Measurements from ENCODE around the gene LGMN.

Gene LGMN

GRCh38 chr14:92679246-92679645, 69.2 kb downstream of the LGMN start:
- Histone ChIP-seq H4K20me1 (ENCODE audit: control insufficient read depth, insufficient read depth, low read depth, low read length) (no peaks in the 10 kb centered on the region), H3K27me3 (ENCODE audit: control insufficient read depth, low read length) (no peaks in the 10 kb centered on the region), H3K4me3 (ENCODE audit: low read length) (no peak overlapping the region), H3K4me2 (ENCODE audit: low read length) (no peak overlapping the region), H3K9me2 (replicated peaks; ENCODE audit: control insufficient read depth, low read length) (no peaks in the 10 kb centered on the region), H3K9me3 (ENCODE audit: control insufficient read depth, insufficient read depth, low read length) (no peaks in the 10 kb centered on the region), H3K4me1 (ENCODE audit: control insufficient read depth, low read length) (peaks cover 35% of the 10 kb centered on the region), H3K27ac (ENCODE audit: low read depth, low read length) (no peak overlapping the region), H3F3A (ENCODE audit: control insufficient read depth, insufficient read depth) (no peaks in the 10 kb centered on the region), H3K36me3 (ENCODE audit: control insufficient read depth, low read length) (no peaks in the 10 kb centered on the region), H3K79me2 (ENCODE audit: control insufficient read depth, low read length) (no peaks in the 10 kb centered on the region)
- TF ChIP-seq CTCF (IDR thresholded peaks at IDR 0.05; ENCODE audit: low read depth, low read length, poor library complexity, severe bottlenecking), result no peak
- no peak for TF ChIP-seq EZH2phosphoT487 (IDR thresholded peaks at IDR 0.05; ENCODE audit: borderline replicate concordance, low read length)

- H3F3A ChIP-seq (ENCODE audit: control insufficient read depth, insufficient read depth), result no peaks in the 10 kb centered on the region
- TF ChIP-seq CTCF (IDR thresholded peaks at IDR 0.05; ENCODE audit: low read depth, low read length, poor library complexity, severe bottlenecking) (no peak), EZH2phosphoT487 (IDR thresholded peaks at IDR 0.05; ENCODE audit: borderline replicate concordance, low read length) (no peak)
- no peak overlapping the region for H3K27ac ChIP-seq (ENCODE audit: low read depth, low read length)
- H4K20me1 ChIP-seq (ENCODE audit: control insufficient read depth, insufficient read depth, low read depth, low read length), result no peaks in the 10 kb centered on the region
- no peaks in the 10 kb centered on the region for H3K9me2 ChIP-seq (replicated peaks; ENCODE audit: control insufficient read depth, low read length)
- H3K27me3 ChIP-seq (ENCODE audit: control insufficient read depth, low read length), result no peaks in the 10 kb centered on the region
- H3K36me3 ChIP-seq (ENCODE audit: control insufficient read depth, low read length), result no peaks in the 10 kb centered on the region
- H3K9me3 ChIP-seq (ENCODE audit: control insufficient read depth, insufficient read depth, low read length), result no peaks in the 10 kb centered on the region
- no peak overlapping the region for H3K4me3 ChIP-seq (ENCODE audit: low read length)
- H3K4me2 ChIP-seq (ENCODE audit: low read length), result no peak overlapping the region
- H3K79me2 ChIP-seq (ENCODE audit: control insufficient read depth, low read length), result no peaks in the 10 kb centered on the region
- peaks cover 35% of the 10 kb centered on the region for H3K4me1 ChIP-seq (ENCODE audit: control insufficient read depth, low read length)
Observed at GRCh38 chr14:92678766-92679165, 69.7 kb downstream of the LGMN start.

- H3K4me1 ChIP-seq (ENCODE audit: control insufficient read depth, low read length), result peaks cover 35% of the 10 kb centered on the region
Observed at GRCh38 chr14:92677955-92678354, 70.5 kb downstream of the LGMN start.

More at GRCh38 chr14:92677955-92678354, 70.5 kb downstream of the LGMN start:
- TF ChIP-seq CTCF (IDR thresholded peaks at IDR 0.05; ENCODE audit: low read depth, low read length, poor library complexity, severe bottlenecking) (no peak), EZH2phosphoT487 (IDR thresholded peaks at IDR 0.05; ENCODE audit: borderline replicate concordance, low read length) (no peak)
- H3K36me3 ChIP-seq (ENCODE audit: control insufficient read depth, low read length), result no peaks in the 10 kb centered on the region
- H3K27ac ChIP-seq (ENCODE audit: low read depth, low read length), result no peak overlapping the region
- no peaks in the 10 kb centered on the region for H3K9me2 ChIP-seq (replicated peaks; ENCODE audit: control insufficient read depth, low read length)
- no peaks in the 10 kb centered on the region for H3K9me3 ChIP-seq (ENCODE audit: control insufficient read depth, insufficient read depth, low read length)
- H3K79me2 ChIP-seq (ENCODE audit: control insufficient read depth, low read length), result no peaks in the 10 kb centered on the region
- H3K4me3 ChIP-seq (ENCODE audit: low read length), result no peak overlapping the region
- no peaks in the 10 kb centered on the region for H4K20me1 ChIP-seq (ENCODE audit: control insufficient read depth, insufficient read depth, low read depth, low read length)
- no peaks in the 10 kb centered on the region for H3K27me3 ChIP-seq (ENCODE audit: control insufficient read depth, low read length)
- H3F3A ChIP-seq (ENCODE audit: control insufficient read depth, insufficient read depth), result no peaks in the 10 kb centered on the region
- H3K4me2 ChIP-seq (ENCODE audit: low read length), result no peak overlapping the region
